ENCODE results near the gene GMDS. TPM values are rescaled to one million over a fixed set of nuclear protein-coding genes. Genes with fewer than 3 reads are reported as not detected.

The GMDS gene
- total and polyA plus RNA-seq, 2 of the 4 experiments (the other 2 are of a cell fraction): 7.3 to 21.9 TPM

- DNase-seq: no peak
- Histone ChIP-seq H3K4me1 (ENCODE audit: control insufficient read depth, insufficient read depth, low read length) (peaks cover 3% of the 10 kb centered on the region; the same call in 1 of the 2 replicates), H3K56ac (ENCODE audit: extremely low read depth, insufficient read depth, low read length) (no peak overlapping the region), H2AK5ac (ENCODE audit: low read depth, low read length) (no peak overlapping the region), H2BK20ac (ENCODE audit: low read depth, low read length) (no peak overlapping the region), H3K23ac (ENCODE audit: low read depth, low read length) (no peak overlapping the region), H3K4me2 (ENCODE audit: low read depth, low read length) (no peak overlapping the region), H3K4ac (ENCODE audit: low read depth, low read length) (no peak overlapping the region), H3K18ac (ENCODE audit: low read depth, low read length) (no peak overlapping the region), H3K14ac (replicated peaks; ENCODE audit: low read depth, low read length) (no peak overlapping the region), H2AFZ (replicated peaks; ENCODE audit: low read length, poor library complexity) (no peak overlapping the region), H3K27me3 (ENCODE audit: control insufficient read depth, insufficient read depth, low read length) (no peaks in the 10 kb centered on the region), H2AK9ac (replicated peaks; ENCODE audit: low read depth, low read length, poor library complexity) (no peak overlapping the region), H2BK120ac (ENCODE audit: low read depth, low read length) (no peak overlapping the region), H4K5ac (ENCODE audit: low read depth, low read length) (no peak overlapping the region), H2BK5ac (ENCODE audit: low read depth, low read length, poor library complexity, severe bottlenecking) (no peak overlapping the region), H4K20me1 (ENCODE audit: insufficient read depth, low read length) (no peaks in the 10 kb centered on the region), H3K36me3 (ENCODE audit: control insufficient read depth, insufficient read depth, low read length) (no peaks in the 10 kb centered on the region), H3K27ac (ENCODE audit: insufficient read depth, low read length) (no peak overlapping the region), H3K9ac (ENCODE audit: low read depth, low read length) (no peak overlapping the region), H4K8ac (ENCODE audit: low read depth in 2 of 2, low read length in 2 of 2) (no peak overlapping the region), H3K4me3 (ENCODE audit: insufficient read depth, low read depth, low read length) (no peak overlapping the region), H3K79me1 (ENCODE audit: low read depth in 1 of 2, low read length in 2 of 2) (no peaks in the 10 kb centered on the region), H3K9me1 (ENCODE audit: insufficient read depth, low read length) (no peaks in the 10 kb centered on the region), H4K91ac (ENCODE audit: insufficient read depth, low read depth, low read length) (no peak overlapping the region), H3K9me3 (ENCODE audit: control insufficient read depth, insufficient read depth, low read length) (no peaks in the 10 kb centered on the region), H2BK15ac (ENCODE audit: low read depth, low read length) (no peak overlapping the region)
- ChIA-PET POLR2A (ENCODE audit: unreplicated experiment) (no interaction called here), CTCF (interaction anchor here (0.7 kb wide), 1 partner anchor 137 kb away, joined by 3 read pairs; no protein-coding TSS in a partner anchor)
- no peak for TF ChIP-seq CEBPB (IDR thresholded peaks at IDR 0.05; ENCODE audit: low read depth, low read length)
- no peak for TF ChIP-seq RCOR1 (IDR thresholded peaks at IDR 0.05; ENCODE audit: insufficient replicate concordance, low read length)
- BruUV-seq (replicated peaks): no TSS peak
- in situ Hi-C loops (cut with MboI; ENCODE audit: low sequenced_read_pairs) (no loop called here), intact Hi-C loops (cut with micrococcal nuclease) (no loop called here), dilution Hi-C loops (cut with HindIII; ENCODE audit: low sequenced_read_pairs, unreplicated experiment) (no loop called here)
- ATAC-seq (ENCODE audit: low read depth): no peak
- 95% methylated on average over 4 of the region's 9 CpGs; no CpG with 5 or more reads in 1 of the 2 experiments for WGBS, 2 experiments (ENCODE audit: extremely low coverage in 2 of 2, insufficient read length in 1 of 2)
Measured at GRCh38 chr6:1762203-1762602, 483.2 kb downstream of the GMDS start.
